Activated CD8-positive, alpha-beta T cell treated with anti-CD3 and anti-CD28 coated beads for 36 hours (primary cell): ENCODE measurements around the gene YPEL4. TPM values are rescaled to one million over a fixed set of nuclear protein-coding genes. Genes with fewer than 3 reads are reported as not detected.

ENCODE experiments used
- ATAC-seq: fragments of 200-7000 bp; cut with Tn5 transposase; one replicate; pipeline ENCODE4 v1.10.0; 2021; ENCODE audit warnings: mild to moderate bottlenecking, moderate library complexity
- CTCF ChIA-PET: fragments of 350-600 bp; sonication (Branson Sonifier 250); formaldehyde crosslinking; loops from one replicate; lab custom pipeline; 2021; ENCODE audit warnings: antibody characterized with exemption; lab: Charles Lee
- POLR2A ChIA-PET: fragments of 350-600 bp; sonication (Branson Sonifier 250); formaldehyde crosslinking; loops from one replicate; lab custom pipeline; 2021; ENCODE audit warnings: antibody characterized with exemption; lab: Charles Lee
- DNase-seq: peaks from one replicate; pipeline ENCODE4 v3.0.0-alpha.2; 2020
- H3K27ac Mint-ChIP-seq: one replicate; pipeline ENCODE4 v1.8.0; 2021; ENCODE audit warnings: mild to moderate bottlenecking, mixed read lengths
- H3K27me3 Mint-ChIP-seq: one replicate; pipeline ENCODE4 v1.8.0; 2021; ENCODE audit warnings: mixed read lengths
- H3K36me3 Mint-ChIP-seq: one replicate; pipeline ENCODE4 v1.8.0; 2021; ENCODE audit warnings: low read depth, mixed read lengths
- H3K4me1 Mint-ChIP-seq: one replicate; pipeline ENCODE4 v1.8.0; 2021; ENCODE audit warnings: low read depth, mixed read lengths
- H3K4me3 Mint-ChIP-seq: one replicate; pipeline ENCODE4 v1.8.0; 2021; ENCODE audit warnings: mild to moderate bottlenecking, moderate library complexity, mixed read lengths
- H3K9me3 Mint-ChIP-seq: one replicate; pipeline ENCODE4 v1.8.0; 2021; ENCODE audit warnings: mixed read lengths
- CTCF ChIP-seq: fragments of 200-600 bp; IDR thresholded peaks from one replicate; pipeline ENCODE4 v1.8.0; 2022; ENCODE audit warnings: antibody characterized with exemption, mild to moderate bottlenecking
- intact Hi-C: fragments of 100-400 bp; cut with micrococcal nuclease; formaldehyde crosslinking; loops from one replicate; pipeline ENCODE4 v1.10.0; 2022
- total RNA-seq, 2 experiments: library from RNA; stranded (reverse); gene quantifications; one replicate each; pipeline ENCODE4 v1.2.3, GENCODE V29; 2021

YPEL4 gene
- total RNA-seq, 2 experiments from 2014 or later: 0.43 to 0.54 TPM

GRCh38 chr11:57622263-57622662 lies 27.4 kb downstream of the YPEL4 start:
- no peaks in the 10 kb centered on the region for H3K36me3 Mint-ChIP-seq
- no peak for ATAC-seq
- CTCF ChIA-PET: interaction anchor here (1.2 to 7.9 kb wide), 5 partner anchors 15 to 54 kb away, joined by 3 to 30 read pairs (median 6); partner anchors contain the start of gene UBE2L6

GRCh38 chr11:57620467-57620866 lies 29.2 kb downstream of the YPEL4 start:
- ATAC-seq (no peak), DNase-seq (no peak)
- intact Hi-C loops: no loop called here
- POLR2A ChIA-PET: no interaction called here
- no peak for TF ChIP-seq CTCF
- no peak overlapping the region for H3K4me3 Mint-ChIP-seq
- no peak overlapping the region for H3K27ac Mint-ChIP-seq
- H3K9me3 Mint-ChIP-seq: peaks cover 10% of the 10 kb centered on the region
- no peaks in the 10 kb centered on the region for H3K36me3 Mint-ChIP-seq
- CTCF ChIA-PET: interaction anchor here (0.8 to 7.9 kb wide), 4 partner anchors 9 to 127 kb away, joined by 3 to 30 read pairs (median 12); no protein-coding TSS in a partner anchor
- no peaks in the 10 kb centered on the region for H3K27me3 Mint-ChIP-seq
- H3K4me1 Mint-ChIP-seq: no peaks in the 10 kb centered on the region

More at GRCh38 chr11:57622263-57622662, 27.4 kb downstream of the YPEL4 start:
- no peaks in the 10 kb centered on the region for H3K27me3 Mint-ChIP-seq
- no peaks in the 10 kb centered on the region for H3K4me1 Mint-ChIP-seq
- no peak overlapping the region for H3K27ac Mint-ChIP-seq
- no peak for DNase-seq
- POLR2A ChIA-PET: no interaction called here
- H3K9me3 Mint-ChIP-seq: peaks cover 10% of the 10 kb centered on the region
- no peak overlapping the region for H3K4me3 Mint-ChIP-seq
- intact Hi-C loops: no loop called here
- TF ChIP-seq CTCF: no peak

- H3K9me3 Mint-ChIP-seq: peaks cover 10% of the 10 kb centered on the region
- no peaks in the 10 kb centered on the region for H3K36me3 Mint-ChIP-seq
- DNase-seq (no peak), ATAC-seq (no peak)
- ChIA-PET POLR2A (no interaction called here), CTCF (interaction anchor here (0.7 to 7.9 kb wide), 3 partner anchors 25 to 162 kb away, joined by 3 to 30 read pairs (median 5); no protein-coding TSS in a partner anchor)
- no peak overlapping the region for H3K4me3 Mint-ChIP-seq
- intact Hi-C loops: no loop called here
- TF ChIP-seq CTCF: no peak
- no peaks in the 10 kb centered on the region for H3K27me3 Mint-ChIP-seq
- H3K27ac Mint-ChIP-seq: no peak overlapping the region
- no peaks in the 10 kb centered on the region for H3K4me1 Mint-ChIP-seq
These were observed 30.4 kb downstream of the YPEL4 start for GRCh38 chr11:57619331-57619730.

GRCh38 chr11:57618438-57618837 lies 31.3 kb downstream of the YPEL4 start:
- intact Hi-C loops: no loop called here

More at GRCh38 chr11:57618438-57618837, 31.3 kb downstream of the YPEL4 start:
- TF ChIP-seq CTCF: no peak
- H3K27me3 Mint-ChIP-seq: no peaks in the 10 kb centered on the region
- no peak for DNase-seq
- ChIA-PET CTCF (interaction anchor here (1.0 to 7.9 kb wide), 4 partner anchors 21 to 125 kb away, joined by 3 to 30 read pairs (median 4); no protein-coding TSS in a partner anchor), POLR2A (interaction anchor here (0.7 kb wide), 1 partner anchor 14 kb away, joined by 3 read pairs; no protein-coding TSS in a partner anchor)
- no peaks in the 10 kb centered on the region for H3K4me1 Mint-ChIP-seq
- H3K9me3 Mint-ChIP-seq: peaks cover 10% of the 10 kb centered on the region
- no peak for ATAC-seq
- no peak overlapping the region for H3K4me3 Mint-ChIP-seq
- H3K27ac Mint-ChIP-seq: no peak overlapping the region
- no peaks in the 10 kb centered on the region for H3K36me3 Mint-ChIP-seq
